Measurements from ENCODE around the gene DTD2. TPM values are rescaled to one million over a fixed set of nuclear protein-coding genes. Genes with fewer than 3 reads are reported as not detected.

Gene DTD2
- total RNA-seq, 1 experiment from 2014 or later: 16.7 TPM

- CTCF ChIA-PET: interaction anchor here (0.6 to 1.4 kb wide), 3 partner anchors 13 to 46 kb away, joined by 3 to 6 read pairs (median 4); partner anchors contain the start of gene HEATR5A
- no peak overlapping the region for H3K27ac Mint-ChIP-seq
- no peaks in the 10 kb centered on the region for H3K27me3 Mint-ChIP-seq (ENCODE audit: low read depth)
- POLR2A ChIA-PET: no interaction called here
- H3K9me3 Mint-ChIP-seq: no peaks in the 10 kb centered on the region
- H3K4me1 Mint-ChIP-seq: peaks cover 9% of the 10 kb centered on the region; the same call in 1 of the 2 replicates
- no peak overlapping the region for H3K4me3 Mint-ChIP-seq
- no peak for DNase-seq (ENCODE audit: low spot score)
- H3K36me3 Mint-ChIP-seq: peaks cover 13% of the 10 kb centered on the region
- no peak for TF ChIP-seq FOXK1 (CRISPR knock-in tag; IDR thresholded peaks at IDR 0.05)
- no peak for TF ChIP-seq ATF2 (CRISPR knock-in tag; IDR thresholded peaks at IDR 0.05; ENCODE audit: borderline replicate concordance, low read depth)
- no peak for TF ChIP-seq ATF1 (CRISPR knock-in tag; IDR thresholded peaks at IDR 0.05)
- no peak for TF ChIP-seq ESRRA (CRISPR knock-in tag; IDR thresholded peaks at IDR 0.05; ENCODE audit: borderline replicate concordance)
- TF ChIP-seq SMAD4 (CRISPR knock-in tag; IDR thresholded peaks at IDR 0.05): no peak
- no peak for TF ChIP-seq TP53 (CRISPR knock-in tag; IDR thresholded peaks at IDR 0.05)
- TF ChIP-seq GRHL2 (CRISPR knock-in tag; IDR thresholded peaks at IDR 0.05; ENCODE audit: insufficient replicate concordance, severe bottlenecking): no peak
- no peak for TF ChIP-seq USF2 (CRISPR knock-in tag; IDR thresholded peaks at IDR 0.05)
- no peak for TF ChIP-seq E2F4 (CRISPR knock-in tag; IDR thresholded peaks at IDR 0.05; ENCODE audit: borderline replicate concordance, low read depth)
- ATAC-seq: no peak
Observed at GRCh38 chr14:31405599-31406232, 51.6 kb downstream of the DTD2 start.

DNA sequence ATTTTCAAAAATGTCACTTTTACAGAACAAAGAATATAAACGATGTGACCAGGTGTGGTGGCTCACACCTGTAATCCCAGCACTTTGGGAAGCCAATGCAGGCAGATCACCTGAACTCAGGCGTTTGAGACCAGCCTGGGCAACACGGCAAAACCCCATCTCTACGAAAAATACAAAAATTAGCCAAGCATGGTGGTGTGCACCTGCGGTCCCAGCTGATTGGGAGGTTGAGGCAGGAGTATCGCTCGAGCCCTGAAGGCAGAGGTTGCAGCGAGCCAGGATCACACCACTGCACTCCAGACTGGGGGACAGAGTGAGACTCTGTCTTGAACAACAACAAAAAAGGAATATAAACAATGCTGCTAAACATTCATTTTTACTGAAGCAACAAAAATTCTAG is 52.2 kb downstream of the DTD2 start:
- POLR2A ChIA-PET: no interaction called here
- Mint-ChIP-seq H3K27me3 (ENCODE audit: low read depth) (no peaks in the 10 kb centered on the region), H3K4me1 (peaks cover 9% of the 10 kb centered on the region; the same call in 1 of the 2 replicates), H3K9me3 (no peaks in the 10 kb centered on the region), H3K4me3 (no peak overlapping the region), H3K27ac (peak overlapping the region; percentile 78), H3K36me3 (peaks cover 13% of the 10 kb centered on the region)
- CTCF ChIA-PET: interaction anchor here (0.6 to 1.4 kb wide), 2 partner anchors 15 to 46 kb away, joined by 4 to 6 read pairs; partner anchors contain the start of gene HEATR5A
- no peak for ATAC-seq
- no peak for TF ChIP-seq ZNF416 (CRISPR knock-in tag; IDR thresholded peaks at IDR 0.05)
- TF ChIP-seq ZNF232 (CRISPR knock-in tag; IDR thresholded peaks at IDR 0.05): no peak
- TF ChIP-seq, protein P1, sequence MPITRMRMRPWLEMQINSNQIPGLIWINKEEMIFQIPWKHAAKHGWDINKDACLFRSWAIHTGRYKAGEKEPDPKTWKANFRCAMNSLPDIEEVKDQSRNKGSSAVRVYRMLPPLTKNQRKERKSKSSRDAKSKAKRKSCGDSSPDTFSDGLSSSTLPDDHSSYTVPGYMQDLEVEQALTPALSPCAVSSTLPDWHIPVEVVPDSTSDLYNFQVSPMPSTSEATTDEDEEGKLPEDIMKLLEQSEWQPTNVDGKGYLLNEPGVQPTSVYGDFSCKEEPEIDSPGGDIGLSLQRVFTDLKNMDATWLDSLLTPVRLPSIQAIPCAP (CRISPR knock-in tag; IDR thresholded peaks at IDR 0.05): no peak
- TF ChIP-seq SOX15 (CRISPR knock-in tag; IDR thresholded peaks at IDR 0.05): no peak
- TF ChIP-seq CBFB (CRISPR knock-in tag; IDR thresholded peaks at IDR 0.05; ENCODE audit: low read depth): no peak
- no peak for TF ChIP-seq ZNF396 (CRISPR knock-in tag; IDR thresholded peaks at IDR 0.05; ENCODE audit: borderline replicate concordance)
- no peak for TF ChIP-seq RELA (CRISPR knock-in tag; IDR thresholded peaks at IDR 0.05; ENCODE audit: borderline replicate concordance)
- TF ChIP-seq, protein P2, sequence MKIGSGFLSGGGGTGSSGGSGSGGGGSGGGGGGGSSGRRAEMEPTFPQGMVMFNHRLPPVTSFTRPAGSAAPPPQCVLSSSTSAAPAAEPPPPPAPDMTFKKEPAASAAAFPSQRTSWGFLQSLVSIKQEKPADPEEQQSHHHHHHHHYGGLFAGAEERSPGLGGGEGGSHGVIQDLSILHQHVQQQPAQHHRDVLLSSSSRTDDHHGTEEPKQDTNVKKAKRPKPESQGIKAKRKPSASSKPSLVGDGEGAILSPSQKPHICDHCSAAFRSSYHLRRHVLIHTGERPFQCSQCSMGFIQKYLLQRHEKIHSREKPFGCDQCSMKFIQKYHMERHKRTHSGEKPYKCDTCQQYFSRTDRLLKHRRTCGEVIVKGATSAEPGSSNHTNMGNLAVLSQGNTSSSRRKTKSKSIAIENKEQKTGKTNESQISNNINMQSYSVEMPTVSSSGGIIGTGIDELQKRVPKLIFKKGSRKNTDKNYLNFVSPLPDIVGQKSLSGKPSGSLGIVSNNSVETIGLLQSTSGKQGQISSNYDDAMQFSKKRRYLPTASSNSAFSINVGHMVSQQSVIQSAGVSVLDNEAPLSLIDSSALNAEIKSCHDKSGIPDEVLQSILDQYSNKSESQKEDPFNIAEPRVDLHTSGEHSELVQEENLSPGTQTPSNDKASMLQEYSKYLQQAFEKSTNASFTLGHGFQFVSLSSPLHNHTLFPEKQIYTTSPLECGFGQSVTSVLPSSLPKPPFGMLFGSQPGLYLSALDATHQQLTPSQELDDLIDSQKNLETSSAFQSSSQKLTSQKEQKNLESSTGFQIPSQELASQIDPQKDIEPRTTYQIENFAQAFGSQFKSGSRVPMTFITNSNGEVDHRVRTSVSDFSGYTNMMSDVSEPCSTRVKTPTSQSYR (CRISPR knock-in tag; IDR thresholded peaks at IDR 0.05): no peak
- TF ChIP-seq, protein P3, sequence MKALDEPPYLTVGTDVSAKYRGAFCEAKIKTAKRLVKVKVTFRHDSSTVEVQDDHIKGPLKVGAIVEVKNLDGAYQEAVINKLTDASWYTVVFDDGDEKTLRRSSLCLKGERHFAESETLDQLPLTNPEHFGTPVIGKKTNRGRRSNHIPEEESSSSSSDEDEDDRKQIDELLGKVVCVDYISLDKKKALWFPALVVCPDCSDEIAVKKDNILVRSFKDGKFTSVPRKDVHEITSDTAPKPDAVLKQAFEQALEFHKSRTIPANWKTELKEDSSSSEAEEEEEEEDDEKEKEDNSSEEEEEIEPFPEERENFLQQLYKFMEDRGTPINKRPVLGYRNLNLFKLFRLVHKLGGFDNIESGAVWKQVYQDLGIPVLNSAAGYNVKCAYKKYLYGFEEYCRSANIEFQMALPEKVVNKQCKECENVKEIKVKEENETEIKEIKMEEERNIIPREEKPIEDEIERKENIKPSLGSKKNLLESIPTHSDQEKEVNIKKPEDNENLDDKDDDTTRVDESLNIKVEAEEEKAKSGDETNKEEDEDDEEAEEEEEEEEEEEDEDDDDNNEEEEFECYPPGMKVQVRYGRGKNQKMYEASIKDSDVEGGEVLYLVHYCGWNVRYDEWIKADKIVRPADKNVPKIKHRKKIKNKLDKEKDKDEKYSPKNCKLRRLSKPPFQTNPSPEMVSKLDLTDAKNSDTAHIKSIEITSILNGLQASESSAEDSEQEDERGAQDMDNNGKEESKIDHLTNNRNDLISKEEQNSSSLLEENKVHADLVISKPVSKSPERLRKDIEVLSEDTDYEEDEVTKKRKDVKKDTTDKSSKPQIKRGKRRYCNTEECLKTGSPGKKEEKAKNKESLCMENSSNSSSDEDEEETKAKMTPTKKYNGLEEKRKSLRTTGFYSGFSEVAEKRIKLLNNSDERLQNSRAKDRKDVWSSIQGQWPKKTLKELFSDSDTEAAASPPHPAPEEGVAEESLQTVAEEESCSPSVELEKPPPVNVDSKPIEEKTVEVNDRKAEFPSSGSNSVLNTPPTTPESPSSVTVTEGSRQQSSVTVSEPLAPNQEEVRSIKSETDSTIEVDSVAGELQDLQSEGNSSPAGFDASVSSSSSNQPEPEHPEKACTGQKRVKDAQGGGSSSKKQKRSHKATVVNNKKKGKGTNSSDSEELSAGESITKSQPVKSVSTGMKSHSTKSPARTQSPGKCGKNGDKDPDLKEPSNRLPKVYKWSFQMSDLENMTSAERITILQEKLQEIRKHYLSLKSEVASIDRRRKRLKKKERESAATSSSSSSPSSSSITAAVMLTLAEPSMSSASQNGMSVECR (CRISPR knock-in tag; IDR thresholded peaks at IDR 0.05; ENCODE audit: borderline replicate concordance): no peak
- no peak for DNase-seq (ENCODE audit: low spot score)
